WI38 (cell line): ENCODE data around the gene SH3PXD2B.
"Not testable (repeated sequence)": the region's sequence is repeated elsewhere in the genome, so short reads cannot be mapped to it uniquely, and the experiment has no call there.

Experiments used
- H3K4me3 ChIP-seq: 2 replicates; pipeline ENCODE4 v1.5.1; 2011; ENCODE audit warnings: low read depth, mild to moderate bottlenecking, control low read depth, low read length
- CTCF ChIP-seq: IDR thresholded peaks from 2 replicates; pipeline ENCODE4 v1.5.1; 2012; ENCODE audit warnings: low read depth, mild to moderate bottlenecking, control low read depth, low read length

SH3PXD2B gene

GRCh38 chr5:172299916-172300439 lies 154.3 kb downstream of the SH3PXD2B start:
- no peak for TF ChIP-seq CTCF

GRCh38 chr5:172294831-172295230 lies 159.5 kb downstream of the SH3PXD2B start:
- TF ChIP-seq CTCF: no peak
- no peak overlapping the region for H3K4me3 ChIP-seq

More at GRCh38 chr5:172299916-172300439, 154.3 kb downstream of the SH3PXD2B start:
- no peak overlapping the region for H3K4me3 ChIP-seq

GRCh38 chr5:172293745-172294342 lies 160.5 kb downstream of the SH3PXD2B start:
- no peak for TF ChIP-seq CTCF
- no peak overlapping the region for H3K4me3 ChIP-seq

- TF ChIP-seq CTCF: peak; percentile 84
- H3K4me3 ChIP-seq: no peak overlapping the region
Observed at GRCh38 chr5:172293054-172293744, 161.1 kb downstream of the SH3PXD2B start.

GRCh38 chr5:172291837-172292236 lies 162.5 kb downstream of the SH3PXD2B start:
- not testable (repeated sequence) for H3K4me3 ChIP-seq

- TF ChIP-seq CTCF: no peak
- no peak overlapping the region for H3K4me3 ChIP-seq
Observed at GRCh38 chr5:172288465-172288864, 165.9 kb downstream of the SH3PXD2B start.

- H3K4me3 ChIP-seq: not testable (repeated sequence)
Observed at GRCh38 chr5:172287140-172287539, 167.2 kb downstream of the SH3PXD2B start.

DNA sequence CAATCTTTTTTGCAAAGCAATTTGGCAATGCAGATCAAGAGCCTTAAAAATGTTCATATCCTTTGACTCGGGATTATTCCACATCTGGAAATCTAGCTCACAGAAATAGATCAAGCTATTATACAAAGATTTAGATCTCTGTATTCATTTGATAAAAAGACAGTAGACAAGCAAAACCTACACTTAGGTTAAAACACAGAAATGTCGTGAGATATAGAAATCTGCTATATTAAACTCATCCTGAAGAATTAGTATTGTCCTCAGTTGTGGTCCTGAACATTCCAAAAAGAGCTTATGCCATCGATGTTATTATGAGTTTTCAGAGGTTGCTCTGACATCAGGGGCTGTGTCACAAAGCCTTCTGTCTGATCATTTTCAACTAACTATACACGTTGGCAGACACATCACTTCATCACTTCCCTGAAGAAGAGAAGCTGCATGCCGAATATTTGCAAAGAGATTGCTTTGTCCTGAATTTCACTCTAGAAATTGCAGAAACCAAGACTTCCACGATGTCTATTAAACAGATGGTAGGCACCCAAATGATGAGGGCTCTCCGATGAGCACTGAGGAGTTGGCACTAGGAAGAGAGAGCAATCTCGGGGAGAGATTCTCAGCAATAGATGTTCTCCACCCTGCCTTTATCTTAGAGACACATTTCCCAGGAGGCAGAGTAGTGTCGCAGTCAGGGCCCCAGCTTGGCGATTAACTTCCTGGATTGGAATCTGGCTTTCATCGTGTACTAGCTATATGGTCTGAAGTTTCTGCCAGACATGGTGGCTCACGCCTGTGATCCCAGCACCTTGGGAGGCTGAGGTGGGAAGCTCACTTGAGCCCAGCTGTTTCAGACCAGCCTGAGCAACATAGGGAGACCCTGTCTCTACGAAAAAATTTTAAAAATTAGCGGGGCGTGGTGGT lies 168.8 kb downstream of the SH3PXD2B start:
- no peak for TF ChIP-seq CTCF
- no peak overlapping the region for H3K4me3 ChIP-seq
